Right lobe of liver (tissue), 4 donors: Measurements from ENCODE around the gene ATP6V0B.

ENCODE experiments used
- CTCF ChIP-seq, 4 donors: fragments of 200-600 bp in 3 of 4; fragments of 450-650 bp in 1 of 4; IDR thresholded peaks; one replicate each; pipeline versions ENCODE4 v1.5.1 to v1.8.0; 2016 to 2022; ENCODE audit warnings: antibody characterized with exemption in 4 of 4, mild to moderate bottlenecking in 2 of 4
- POLR2A ChIP-seq: fragments of 450-650 bp; IDR thresholded peaks from one replicate; pipeline ENCODE4 v1.6.1; 2017; ENCODE audit warnings: antibody characterized with exemption, mild to moderate bottlenecking
- donor health status: DM: no; HTN: no; CAD: no.
- donor health status: DM: no; HTN: no; CAD: no.
- donor health status: DM: no; HTN: yes; CAD: no.

GRCh38 chr1:43969416-43969745, 5.4 kb upstream of the ATP6V0B start:
- no peak for TF ChIP-seq CTCF (IDR thresholded peaks at IDR 0.05)
- no peak for TF ChIP-seq POLR2A
